Keratinocyte (primary cell): ENCODE measurements around the gene RAB4A. TPM values are rescaled to one million over a fixed set of nuclear protein-coding genes. Genes with fewer than 3 reads are reported as not detected.

Experiments
- DNase-seq: peaks from one replicate; pipeline ENCODE4 v3.0.0-alpha.2; 2011; ENCODE audit warnings: low read depth, missing footprints, low spot score
- FAIRE-seq: peaks from 2 replicates; lab custom pipeline; 2011; peaks lifted over from hg19 to GRCh38; lab: Jason Lieb, UNC
- H2AFZ ChIP-seq: 2 replicates; pipeline ENCODE4 v1.6.0; 2012; ENCODE audit warnings: low read length, control low read depth, inconsistent platforms; ENCODE audit not compliant: control insufficient read depth
- H3K27ac ChIP-seq: 2 replicates; pipeline ENCODE4 v1.5.1; 2011; ENCODE audit warnings: low read length; ENCODE audit not compliant: control insufficient read depth, insufficient read depth
- H3K27me3 ChIP-seq: 3 replicates; pipeline ENCODE4 v1.6.0; 2011; ENCODE audit warnings: low read length; ENCODE audit not compliant: control insufficient read depth, insufficient read depth; ENCODE audit errors: extremely low read depth
- H3K36me3 ChIP-seq, 2 experiments: 2 replicates in 1 of 2; 3 replicates in 1 of 2; pipeline ENCODE4 v1.5.1; 2011; ENCODE audit warnings: low read length in 2 of 2, mild to moderate bottlenecking in 1 of 2; ENCODE audit not compliant: control insufficient read depth in 2 of 2, insufficient read depth in 2 of 2; ENCODE audit errors: extremely low read depth in 1 of 2
- H3K4me1 ChIP-seq: 3 replicates; pipeline ENCODE4 v1.5.1; 2011; ENCODE audit warnings: low read length; ENCODE audit not compliant: control insufficient read depth, insufficient read depth; ENCODE audit errors: extremely low read depth
- H3K4me2 ChIP-seq: 3 replicates; pipeline ENCODE4 v1.6.0; 2011; ENCODE audit warnings: low read depth, low read length; ENCODE audit not compliant: control insufficient read depth, insufficient read depth; ENCODE audit errors: extremely low read depth
- H3K4me3 ChIP-seq, 3 experiments: fragments of 200-600 bp in 1 of 3; sonication (generic) in 1 of 3; 2 replicates in 2 of 3; 3 replicates in 1 of 3; pipeline ENCODE4 v1.5.1; 2011 to 2016; ENCODE audit warnings: low read length in 3 of 3, mild to moderate bottlenecking in 3 of 3, control low read depth in 2 of 3, inconsistent platforms in 1 of 3, low read depth in 1 of 3, mixed read lengths in 1 of 3, mixed run types in 1 of 3, moderate library complexity in 1 of 3; ENCODE audit not compliant: control insufficient read depth in 2 of 3, insufficient read depth in 2 of 3; ENCODE audit errors: extremely low read depth in 1 of 3
- H3K79me2 ChIP-seq: 2 replicates; pipeline ENCODE4 v1.6.0; 2012; ENCODE audit warnings: low read length; ENCODE audit not compliant: control insufficient read depth, insufficient read depth
- H3K9ac ChIP-seq: 3 replicates; pipeline ENCODE4 v1.6.0; 2011; ENCODE audit warnings: low read length; ENCODE audit not compliant: control insufficient read depth, insufficient read depth; ENCODE audit errors: extremely low read depth
- H3K9me1 ChIP-seq: 3 replicates; pipeline ENCODE4 v1.6.0; 2011; ENCODE audit warnings: low read length; ENCODE audit not compliant: control insufficient read depth, insufficient read depth; ENCODE audit errors: extremely low read depth
- H3K9me3 ChIP-seq: 2 replicates; pipeline ENCODE4 v1.5.1; 2012; ENCODE audit warnings: low read depth, low read length; ENCODE audit not compliant: control insufficient read depth
- H4K20me1 ChIP-seq: 3 replicates; pipeline ENCODE4 v1.6.0; 2011; ENCODE audit warnings: low read length; ENCODE audit not compliant: control insufficient read depth, insufficient read depth; ENCODE audit errors: extremely low read depth
- EZH2 ChIP-seq: IDR thresholded peaks from one replicate; pipeline ENCODE4 v1.6.1; 2012; ENCODE audit warnings: inconsistent platforms, mild to moderate bottlenecking, low read length, moderate library complexity
- dilution Hi-C: fragments of 300-500 bp; cut with MboI; formaldehyde crosslinking; loops from one replicate; pipeline ENCODE4 v1.7.0; 2020; ENCODE audit warnings: low sequenced_read_pairs; ENCODE audit not compliant: extremely low pct_ligation_motif_present
- polyA plus RNA-seq, 5 experiments: library from polyadenylated mRNA; depleted of rRNA in 3 of 5; stranded (reverse) in 3 of 5; stranded (forward) in 1 of 5; unstranded in 1 of 5; fragments of >200 nt; gene quantifications; 1 replicate in 1 of 5; 2 replicates in 3 of 5; 3 replicates in 1 of 5; pipeline versions ENCODE4 v1.2.1 to v1.2.3, GENCODE V29; 2011 to 2012; ENCODE audit warnings: missing spikeins in 2 of 5, low read depth in 1 of 5, low replicate concordance in 1 of 5
- TF ChIP-seq, protein P1 (sequence below), 3 experiments: IDR thresholded peaks in 1 of 3; conservative IDR thresholded peaks in 1 of 3; optimal IDR thresholded peaks in 1 of 3; 2 replicates in 2 of 3; 3 replicates in 1 of 3; pipeline versions ENCODE3 to v1.5.1; 2011; ENCODE audit warnings: low read length in 3 of 3, mild to moderate bottlenecking in 3 of 3, moderate library complexity in 2 of 3, control low read depth in 1 of 3, inconsistent platforms in 1 of 3; ENCODE audit not compliant: insufficient read depth in 2 of 3; ENCODE audit errors: extremely low read depth in 1 of 3

Gene RAB4A
- polyA plus RNA-seq, 1 donor (not counting 4 experiments of a cell fraction or from before 2014, with no cell fraction given): 54.7 TPM

DNA sequence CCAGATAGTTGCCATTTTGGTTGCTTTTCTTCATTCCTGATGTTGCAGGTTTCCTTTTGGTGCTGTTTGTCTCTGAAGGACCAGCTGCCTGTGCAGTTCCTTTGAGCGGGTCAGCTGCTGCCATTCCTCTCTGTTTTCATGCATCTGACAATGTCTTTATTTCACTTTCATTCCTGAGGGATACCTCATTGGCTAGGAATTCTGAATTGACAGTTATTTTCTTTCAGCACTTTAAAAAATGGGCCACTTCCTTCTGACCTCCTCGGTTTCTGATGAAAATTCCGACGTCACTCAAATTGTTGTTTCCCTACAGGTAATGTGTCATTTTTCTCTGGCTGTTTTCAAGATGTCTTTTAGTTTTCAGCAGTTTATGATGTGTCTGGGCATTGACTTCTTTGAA is 47.1 kb downstream of the RAB4A start:
- no peak overlapping the region for H2AFZ ChIP-seq
- FAIRE-seq (no peak), DNase-seq (no peak)
- H3K36me3 ChIP-seq: peaks cover 3 to 8% of the 10 kb centered on the region in 2 experiments
- H3K27ac ChIP-seq: no peak overlapping the region
- TF ChIP-seq, protein P1, sequence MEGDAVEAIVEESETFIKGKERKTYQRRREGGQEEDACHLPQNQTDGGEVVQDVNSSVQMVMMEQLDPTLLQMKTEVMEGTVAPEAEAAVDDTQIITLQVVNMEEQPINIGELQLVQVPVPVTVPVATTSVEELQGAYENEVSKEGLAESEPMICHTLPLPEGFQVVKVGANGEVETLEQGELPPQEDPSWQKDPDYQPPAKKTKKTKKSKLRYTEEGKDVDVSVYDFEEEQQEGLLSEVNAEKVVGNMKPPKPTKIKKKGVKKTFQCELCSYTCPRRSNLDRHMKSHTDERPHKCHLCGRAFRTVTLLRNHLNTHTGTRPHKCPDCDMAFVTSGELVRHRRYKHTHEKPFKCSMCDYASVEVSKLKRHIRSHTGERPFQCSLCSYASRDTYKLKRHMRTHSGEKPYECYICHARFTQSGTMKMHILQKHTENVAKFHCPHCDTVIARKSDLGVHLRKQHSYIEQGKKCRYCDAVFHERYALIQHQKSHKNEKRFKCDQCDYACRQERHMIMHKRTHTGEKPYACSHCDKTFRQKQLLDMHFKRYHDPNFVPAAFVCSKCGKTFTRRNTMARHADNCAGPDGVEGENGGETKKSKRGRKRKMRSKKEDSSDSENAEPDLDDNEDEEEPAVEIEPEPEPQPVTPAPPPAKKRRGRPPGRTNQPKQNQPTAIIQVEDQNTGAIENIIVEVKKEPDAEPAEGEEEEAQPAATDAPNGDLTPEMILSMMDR (optimal IDR thresholded peaks at IDR 0.05 in 1 of 3, IDR thresholded peaks at IDR 0.05 in 1 of 3, conservative IDR thresholded peaks at IDR 0.05 in 1 of 3; ENCODE audit: extremely low read depth in 1 of 3, insufficient read depth in 2 of 3, low read length in 3 of 3): no peak
- no peak for TF ChIP-seq EZH2
- no peaks in the 10 kb centered on the region for H3K9me1 ChIP-seq
- H3K4me2 ChIP-seq: no peak overlapping the region
- dilution Hi-C loops: no loop called here
- no peaks in the 10 kb centered on the region for H4K20me1 ChIP-seq
- no peak overlapping the region for H3K9ac ChIP-seq
- H3K4me1 ChIP-seq: no peaks in the 10 kb centered on the region
- H3K27me3 ChIP-seq: no peaks in the 10 kb centered on the region
- H3K79me2 ChIP-seq: no peaks in the 10 kb centered on the region
- no peaks in the 10 kb centered on the region for H3K9me3 ChIP-seq
- H3K4me3 ChIP-seq: no peak overlapping the region

DNA sequence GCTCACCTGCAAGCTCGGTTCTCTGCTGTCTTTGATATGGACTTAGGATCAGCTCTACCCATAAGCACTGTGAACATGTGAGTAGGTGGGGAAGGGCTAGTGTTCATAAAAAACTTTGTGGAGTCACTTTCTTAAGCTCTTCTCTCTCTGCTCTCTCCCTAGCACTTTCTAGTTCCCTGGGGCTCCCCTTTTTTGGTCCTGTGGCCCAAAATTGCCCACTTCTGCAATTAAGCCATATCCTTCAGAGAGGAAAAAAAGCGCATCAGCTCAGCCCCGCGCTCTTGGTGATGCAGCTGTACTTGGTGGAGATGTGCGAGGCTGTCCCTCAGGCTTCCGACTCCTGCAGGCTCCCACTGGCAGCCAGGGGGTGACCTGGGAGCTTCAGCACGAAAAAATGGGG is 48.6 kb downstream of the RAB4A start:
- H3K9ac ChIP-seq: no peak overlapping the region
- H4K20me1 ChIP-seq: no peaks in the 10 kb centered on the region
- no peaks in the 10 kb centered on the region for H3K9me1 ChIP-seq
- no peaks in the 10 kb centered on the region for H3K79me2 ChIP-seq
- no peak overlapping the region for H3K4me3 ChIP-seq
- no peak for TF ChIP-seq EZH2
- TF ChIP-seq, protein P1 (optimal IDR thresholded peaks at IDR 0.05 in 1 of 3, IDR thresholded peaks at IDR 0.05 in 1 of 3, conservative IDR thresholded peaks at IDR 0.05 in 1 of 3; ENCODE audit: extremely low read depth in 1 of 3, insufficient read depth in 2 of 3, low read length in 3 of 3): no peak
- H3K4me1 ChIP-seq: no peaks in the 10 kb centered on the region
- H3K36me3 ChIP-seq: peaks cover 3 to 13% of the 10 kb centered on the region in 2 experiments
- no peak overlapping the region for H3K4me2 ChIP-seq
- H3K9me3 ChIP-seq: no peaks in the 10 kb centered on the region
- no peak overlapping the region for H3K27ac ChIP-seq
- DNase-seq (no peak), FAIRE-seq (no peak)
- H3K27me3 ChIP-seq: no peaks in the 10 kb centered on the region
- H2AFZ ChIP-seq: no peak overlapping the region
- dilution Hi-C loops: no loop called here
